ENCODE results near the gene CTNNBL1.

Gene CTNNBL1

DNA sequence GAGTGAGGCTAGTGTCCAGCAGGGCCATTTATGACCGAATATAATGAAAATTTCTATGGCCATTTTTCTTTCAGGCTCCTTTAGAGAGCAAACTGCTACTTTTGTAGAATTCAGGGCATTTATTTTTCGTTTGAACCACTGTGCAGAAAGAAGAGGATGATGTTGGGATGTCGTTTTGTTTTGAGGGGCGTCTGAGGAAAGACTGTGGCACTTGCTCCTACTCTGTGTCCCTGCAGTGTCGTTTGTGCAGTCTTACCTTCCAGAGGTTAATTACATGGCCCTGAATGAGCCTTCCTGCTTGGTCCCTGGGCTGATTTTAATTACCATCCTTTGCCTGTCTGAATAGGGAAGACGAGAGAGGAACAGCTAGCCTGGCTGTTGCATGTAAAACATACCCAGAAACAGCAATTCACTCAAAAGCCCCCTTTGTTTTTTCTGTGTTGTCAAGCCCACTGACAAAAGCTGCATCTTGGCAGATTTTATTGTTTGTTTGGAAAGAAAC lies 65.3 kb downstream of the CTNNBL1 start:
- Histone ChIP-seq H3K56ac (ENCODE audit: low read length) (no peak overlapping the region), H2AK5ac (ENCODE audit: low read length) (no peak overlapping the region), H3K27me3 (ENCODE audit: insufficient read depth, low read length, poor library complexity) (no peaks in the 10 kb centered on the region), H3K36me3 (ENCODE audit: control insufficient read depth, insufficient read depth, low read length) (no peaks in the 10 kb centered on the region), H3K4me1 (ENCODE audit: control insufficient read depth, low read depth, low read length) (no peaks in the 10 kb centered on the region), H4K8ac (ENCODE audit: low read depth, low read length) (no peak overlapping the region), H3K79me1 (ENCODE audit: low read length) (no peaks in the 10 kb centered on the region), H2BK5ac (ENCODE audit: low read length) (no peak overlapping the region), H3K4me2 (ENCODE audit: low read length) (no peak overlapping the region), H2BK15ac (replicated peaks; ENCODE audit: low read depth) (no peak overlapping the region), H3K23ac (ENCODE audit: low read length) (no peak overlapping the region), H3K4ac (ENCODE audit: low read depth, low read length) (no peak overlapping the region), H3K9ac (ENCODE audit: low read length) (no peak overlapping the region), H3K18ac (ENCODE audit: low read length) (no peak overlapping the region), H4K5ac (ENCODE audit: low read length) (no peak overlapping the region), H3K27ac (ENCODE audit: low read depth, low read length) (no peak overlapping the region), H3K4me3 (ENCODE audit: low read length) (no peak overlapping the region), H3K79me2 (ENCODE audit: control insufficient read depth, insufficient read depth, low read length) (no peaks in the 10 kb centered on the region), H2BK120ac (ENCODE audit: low read depth, low read length) (no peak overlapping the region)
- DNase-seq, result no peak
- WGBS (ENCODE audit: extremely low coverage, insufficient coverage, low lambda C conversion rate), result no CpG with 5 or more reads among the region's 6 CpGs

DNA sequence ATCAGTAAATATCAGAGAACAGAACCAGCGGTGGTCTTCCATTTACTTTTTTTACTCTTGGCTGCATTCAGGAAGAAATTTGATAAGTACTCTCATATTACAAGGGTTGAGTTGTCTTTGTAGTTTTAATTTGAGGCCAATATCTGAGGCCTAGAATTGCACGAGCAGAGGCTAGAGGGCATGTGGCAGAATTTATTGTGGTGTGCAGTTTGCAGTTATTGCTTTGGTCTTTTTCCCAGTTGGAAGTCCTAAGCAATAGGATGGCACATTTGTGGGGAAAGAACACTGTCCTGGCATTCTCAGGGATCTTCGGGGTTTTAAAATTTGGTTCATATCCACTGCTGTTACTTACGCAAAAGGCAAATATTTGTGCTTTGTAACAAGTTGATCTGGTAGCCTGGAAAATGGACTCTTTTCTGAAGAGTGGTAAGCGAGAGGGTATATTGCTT lies 66.0 kb downstream of the CTNNBL1 start:
- no peaks in the 10 kb centered on the region for H3K79me2 ChIP-seq (ENCODE audit: control insufficient read depth, insufficient read depth, low read length)
- H3K56ac ChIP-seq (ENCODE audit: low read length), result no peak overlapping the region
- H2BK120ac ChIP-seq (ENCODE audit: low read depth, low read length), result no peak overlapping the region
- H3K36me3 ChIP-seq (ENCODE audit: control insufficient read depth, insufficient read depth, low read length), result no peaks in the 10 kb centered on the region
- H3K18ac ChIP-seq (ENCODE audit: low read length), result no peak overlapping the region
- H3K4me2 ChIP-seq (ENCODE audit: low read length), result no peak overlapping the region
- no peak overlapping the region for H3K23ac ChIP-seq (ENCODE audit: low read length)
- no peak overlapping the region for H2AK5ac ChIP-seq (ENCODE audit: low read length)
- H2BK5ac ChIP-seq (ENCODE audit: low read length), result no peak overlapping the region
- no peak overlapping the region for H3K4ac ChIP-seq (ENCODE audit: low read depth, low read length)
- H3K27ac ChIP-seq (ENCODE audit: low read depth, low read length), result no peak overlapping the region
- no peak overlapping the region for H2BK15ac ChIP-seq (replicated peaks; ENCODE audit: low read depth)
- H4K5ac ChIP-seq (ENCODE audit: low read length), result no peak overlapping the region
- H3K79me1 ChIP-seq (ENCODE audit: low read length), result no peaks in the 10 kb centered on the region
- no peak overlapping the region for H4K8ac ChIP-seq (ENCODE audit: low read depth, low read length)
- DNase-seq, result no peak
- H3K4me3 ChIP-seq (ENCODE audit: low read length), result no peak overlapping the region
- H3K4me1 ChIP-seq (ENCODE audit: control insufficient read depth, low read depth, low read length), result no peaks in the 10 kb centered on the region
- WGBS (ENCODE audit: extremely low coverage, insufficient coverage, low lambda C conversion rate), result no CpG with 5 or more reads among the region's 5 CpGs
- H3K9ac ChIP-seq (ENCODE audit: low read length), result no peak overlapping the region
- no peaks in the 10 kb centered on the region for H3K27me3 ChIP-seq (ENCODE audit: insufficient read depth, low read length, poor library complexity)

DNA sequence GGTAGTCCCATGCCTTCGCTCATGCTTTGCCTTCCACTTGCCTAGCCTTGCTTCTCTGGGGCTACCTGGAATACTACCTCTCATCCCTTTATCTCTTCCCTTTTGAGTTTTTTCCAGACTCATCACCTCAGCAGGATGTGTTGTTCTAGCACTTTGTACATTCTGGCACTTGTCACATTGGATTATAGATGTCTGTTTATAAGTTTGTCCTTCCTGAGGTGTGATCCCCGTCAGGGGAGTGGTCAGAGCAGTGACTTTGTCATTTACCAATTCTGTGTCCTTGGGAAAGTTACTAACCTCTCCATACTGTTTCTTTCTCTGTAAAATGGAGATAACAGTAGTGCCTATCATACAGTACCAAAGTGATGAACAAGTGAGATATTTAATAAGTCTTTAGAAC lies 66.5 kb downstream of the CTNNBL1 start:
- DNase-seq, result no peak
- Histone ChIP-seq H3K23ac (ENCODE audit: low read length) (no peak overlapping the region), H3K79me2 (ENCODE audit: control insufficient read depth, insufficient read depth, low read length) (no peaks in the 10 kb centered on the region), H3K4me2 (ENCODE audit: low read length) (no peak overlapping the region), H2BK15ac (replicated peaks; ENCODE audit: low read depth) (no peak overlapping the region), H3K36me3 (ENCODE audit: control insufficient read depth, insufficient read depth, low read length) (no peaks in the 10 kb centered on the region), H3K79me1 (ENCODE audit: low read length) (no peaks in the 10 kb centered on the region), H3K18ac (ENCODE audit: low read length) (no peak overlapping the region), H2BK120ac (ENCODE audit: low read depth, low read length) (no peak overlapping the region), H2AK5ac (ENCODE audit: low read length) (no peak overlapping the region), H3K56ac (ENCODE audit: low read length) (no peak overlapping the region), H3K27me3 (ENCODE audit: insufficient read depth, low read length, poor library complexity) (no peaks in the 10 kb centered on the region), H3K4me3 (ENCODE audit: low read length) (no peak overlapping the region), H4K8ac (ENCODE audit: low read depth, low read length) (no peak overlapping the region), H3K27ac (ENCODE audit: low read depth, low read length) (no peak overlapping the region), H3K4ac (ENCODE audit: low read depth, low read length) (no peak overlapping the region), H4K5ac (ENCODE audit: low read length) (no peak overlapping the region), H2BK5ac (ENCODE audit: low read length) (no peak overlapping the region), H3K4me1 (ENCODE audit: control insufficient read depth, low read depth, low read length) (no peaks in the 10 kb centered on the region), H3K9ac (ENCODE audit: low read length) (no peak overlapping the region)
- no CpG with 5 or more reads among the region's 2 CpGs for whole genome bisulfite sequencing (ENCODE audit: extremely low coverage, insufficient coverage, low lambda C conversion rate)

DNA sequence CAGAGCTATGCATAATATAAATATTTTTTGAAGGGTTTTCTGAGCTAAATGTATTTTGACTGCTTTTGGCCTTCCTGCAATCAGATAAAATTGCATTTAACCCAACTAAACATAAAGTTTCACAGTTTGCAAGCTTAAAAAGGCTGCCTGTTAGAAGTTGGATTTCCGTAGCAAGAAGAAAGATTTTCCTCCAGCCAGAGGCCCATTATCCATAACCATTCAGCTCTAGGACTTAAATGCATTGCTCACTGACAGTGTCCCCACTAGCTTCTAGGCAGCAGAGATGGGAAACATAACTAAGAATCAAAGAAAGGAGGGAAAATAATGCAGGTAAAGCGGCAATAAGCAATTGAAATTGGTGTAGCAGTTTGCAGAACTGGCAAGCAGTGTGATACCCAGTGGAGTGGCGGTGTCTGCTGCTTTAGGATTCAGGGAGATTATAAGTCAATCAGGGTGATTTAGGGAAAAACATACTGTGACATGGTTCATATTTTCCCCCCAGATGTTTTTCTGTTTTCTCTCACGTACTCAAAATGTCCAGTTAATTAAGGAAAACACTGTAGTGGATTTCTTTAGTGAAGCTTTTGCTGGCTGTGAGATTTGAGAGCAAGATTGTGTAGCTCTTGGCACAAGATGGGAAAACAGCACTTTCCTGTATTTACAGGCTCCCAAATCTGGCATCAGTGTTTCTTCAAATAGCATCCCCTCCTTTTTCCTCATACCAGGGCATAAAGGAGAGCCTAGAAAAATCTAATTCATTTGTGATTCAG lies 69.1 kb downstream of the CTNNBL1 start:
- Histone ChIP-seq H2BK120ac (ENCODE audit: low read depth, low read length) (no peak overlapping the region), H3K4ac (ENCODE audit: low read depth, low read length) (no peak overlapping the region), H3K4me2 (ENCODE audit: low read length) (no peak overlapping the region), H3K4me1 (ENCODE audit: control insufficient read depth, low read depth, low read length) (no peaks in the 10 kb centered on the region), H3K56ac (ENCODE audit: low read length) (no peak overlapping the region), H3K23ac (ENCODE audit: low read length) (no peak overlapping the region), H4K8ac (ENCODE audit: low read depth, low read length) (no peak overlapping the region), H3K27me3 (ENCODE audit: insufficient read depth, low read length, poor library complexity) (no peaks in the 10 kb centered on the region), H3K4me3 (ENCODE audit: low read length) (no peak overlapping the region), H3K9ac (ENCODE audit: low read length) (no peak overlapping the region), H3K27ac (ENCODE audit: low read depth, low read length) (no peak overlapping the region), H2BK5ac (ENCODE audit: low read length) (no peak overlapping the region), H3K18ac (ENCODE audit: low read length) (no peak overlapping the region), H3K79me1 (ENCODE audit: low read length) (no peaks in the 10 kb centered on the region), H3K36me3 (ENCODE audit: control insufficient read depth, insufficient read depth, low read length) (no peaks in the 10 kb centered on the region), H3K79me2 (ENCODE audit: control insufficient read depth, insufficient read depth, low read length) (no peaks in the 10 kb centered on the region), H2BK15ac (replicated peaks; ENCODE audit: low read depth) (no peak overlapping the region), H4K5ac (ENCODE audit: low read length) (no peak overlapping the region), H2AK5ac (ENCODE audit: low read length) (no peak overlapping the region)
- DNase-seq, result no peak
- WGBS (ENCODE audit: extremely low coverage, insufficient coverage, low lambda C conversion rate), result no CpG with 5 or more reads among the region's 4 CpGs

DNA sequence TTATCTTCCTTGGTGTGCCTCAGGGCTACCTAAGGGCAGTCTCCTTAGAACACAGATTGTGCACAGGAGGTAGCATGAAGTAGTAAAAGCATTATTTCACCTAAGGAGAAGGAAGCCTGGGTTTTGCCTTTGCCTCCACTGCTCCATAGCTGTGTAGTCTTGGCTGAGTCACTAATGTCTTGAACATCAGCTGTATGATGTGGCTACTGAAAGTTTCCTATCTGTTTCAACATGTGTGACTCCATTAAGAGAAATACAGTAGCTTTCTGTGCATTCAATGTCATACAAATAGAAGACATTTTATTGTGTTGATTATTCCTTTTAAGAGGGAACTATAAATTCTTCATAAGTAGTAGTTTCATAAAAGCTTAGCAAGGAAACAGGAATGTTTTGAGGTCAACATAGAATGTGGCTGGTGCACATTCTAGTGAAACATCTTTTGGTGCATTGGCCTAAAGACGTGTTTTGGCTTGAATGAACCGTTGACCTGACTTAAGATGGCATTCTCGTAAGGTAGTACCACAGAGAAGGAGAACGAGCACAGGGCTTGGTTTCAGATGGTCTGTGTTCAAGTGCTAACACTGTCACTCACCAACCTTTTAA lies 70.6 kb downstream of the CTNNBL1 start:
- Histone ChIP-seq H3K79me1 (ENCODE audit: low read length) (no peaks in the 10 kb centered on the region), H3K56ac (ENCODE audit: low read length) (no peak overlapping the region), H3K27ac (ENCODE audit: low read depth, low read length) (no peak overlapping the region), H4K5ac (ENCODE audit: low read length) (no peak overlapping the region), H3K23ac (ENCODE audit: low read length) (no peak overlapping the region), H2BK120ac (ENCODE audit: low read depth, low read length) (no peak overlapping the region), H3K4me3 (ENCODE audit: low read length) (no peak overlapping the region), H4K8ac (ENCODE audit: low read depth, low read length) (no peak overlapping the region), H3K36me3 (ENCODE audit: control insufficient read depth, insufficient read depth, low read length) (no peaks in the 10 kb centered on the region), H2BK5ac (ENCODE audit: low read length) (no peak overlapping the region), H3K4ac (ENCODE audit: low read depth, low read length) (no peak overlapping the region), H3K9ac (ENCODE audit: low read length) (no peak overlapping the region), H2AK5ac (ENCODE audit: low read length) (no peak overlapping the region), H3K27me3 (ENCODE audit: insufficient read depth, low read length, poor library complexity) (no peaks in the 10 kb centered on the region), H3K4me1 (ENCODE audit: control insufficient read depth, low read depth, low read length) (no peaks in the 10 kb centered on the region), H3K18ac (ENCODE audit: low read length) (no peak overlapping the region), H2BK15ac (replicated peaks; ENCODE audit: low read depth) (no peak overlapping the region), H3K79me2 (ENCODE audit: control insufficient read depth, insufficient read depth, low read length) (no peaks in the 10 kb centered on the region), H3K4me2 (ENCODE audit: low read length) (no peak overlapping the region)
- no CpG with 5 or more reads among the region's 4 CpGs for WGBS (ENCODE audit: extremely low coverage, insufficient coverage, low lambda C conversion rate)
- DNase-seq, result no peak
